Muscle of leg (tissue), 11 donors: ENCODE results near the gene TRIM67. TPM values are rescaled to one million over a fixed set of nuclear protein-coding genes. Genes with fewer than 3 reads are reported as not detected.
"Not testable (repeated sequence)": the region's sequence is repeated elsewhere in the genome, so short reads cannot be mapped to it uniquely, and the experiment has no call there.

Experiments used
- DNase-seq: peaks from one replicate; pipeline ENCODE4 v3.0.0; 2013
- H3K27ac ChIP-seq: one replicate; pipeline ENCODE4 v1.5.1; 2013; ENCODE audit warnings: mild to moderate bottlenecking, low read length, control low read depth
- H3K27me3 ChIP-seq: one replicate; pipeline ENCODE4 v1.6.1; 2013; ENCODE audit warnings: low read length; ENCODE audit not compliant: control insufficient read depth, insufficient read depth
- H3K36me3 ChIP-seq: one replicate; pipeline ENCODE4 v1.6.1; 2013; ENCODE audit warnings: low read length; ENCODE audit not compliant: control insufficient read depth, insufficient read depth
- H3K4me1 ChIP-seq: one replicate; pipeline ENCODE4 v1.6.1; 2013; ENCODE audit warnings: low read length; ENCODE audit not compliant: control insufficient read depth, insufficient read depth
- H3K4me3 ChIP-seq: one replicate; pipeline ENCODE4 v1.5.1; 2013; ENCODE audit warnings: low read length, control low read depth
- H3K9me3 ChIP-seq: replicated peaks from 2 replicates; pipeline ENCODE4 v1.6.1; 2013; ENCODE audit warnings: low read depth, low read length; ENCODE audit not compliant: control insufficient read depth
- WGBS: methylation state at CpG from one replicate; pipeline ENCODE4 v1.1.5; 2013; ENCODE audit warnings: missing lambda C conversion rate; ENCODE audit not compliant: insufficient coverage; 5-methylcytosine and 5-hydroxymethylcytosine counted together
- polyA plus RNA-seq, 8 donors: library from polyadenylated mRNA; unstranded; fragments of 120-200 nt; gene quantifications; one replicate each; pipeline versions ENCODE4 v1.2.1 to v1.2.3, GENCODE V29; 2013; ENCODE audit warnings: inconsistent platforms in 1 of 8, low replicate concordance in 1 of 8; ENCODE audit not compliant: insufficient read length in 8 of 8, insufficient read depth in 1 of 8
- total RNA-seq: library from RNA; stranded (reverse); fragments of 120-200 nt; gene quantifications from one replicate; pipeline ENCODE4 v1.2.4, GENCODE V29; 2013

The TRIM67 gene
- total and polyA plus RNA-seq, 9 donors, result 0.04 to 0.13 (median 0.06) TPM

DNA sequence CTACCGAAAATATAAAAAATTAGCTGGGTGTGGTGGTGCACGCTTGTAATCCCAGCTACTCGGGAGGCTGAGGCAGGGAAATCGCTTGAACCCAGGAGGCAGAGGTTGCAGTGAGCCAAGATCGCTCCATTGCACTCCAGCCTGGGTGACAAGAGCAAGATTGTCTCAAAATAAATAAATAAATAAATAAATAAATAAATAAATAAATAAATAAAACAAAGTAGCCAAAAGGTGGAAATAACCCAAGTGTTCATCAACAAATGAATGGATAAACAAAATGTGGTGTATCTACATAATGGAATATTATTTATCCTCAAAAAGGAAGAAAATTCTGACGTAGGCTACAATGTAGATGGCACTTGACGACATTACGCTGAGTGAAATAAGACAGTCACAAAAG, 29.3 kb upstream of the TRIM67 start:
- H3K4me1 ChIP-seq, H3K36me3 ChIP-seq, H3K4me3 ChIP-seq, DNase-seq, H3K27ac ChIP-seq, H3K9me3 ChIP-seq, H3K27me3 ChIP-seq: not testable (repeated sequence)
- 96% methylated on average over 5 of the region's 8 CpGs for WGBS

- Histone ChIP-seq H3K36me3 (no peaks in the 10 kb centered on the region), H3K9me3 (no peaks in the 10 kb centered on the region), H3K4me3 (no peak overlapping the region), H3K4me1 (peaks cover 7% of the 10 kb centered on the region), H3K27ac (no peak overlapping the region), H3K27me3 (no peaks in the 10 kb centered on the region)
- 73% methylated on average over 2 of the region's 5 CpGs for WGBS
- DNase-seq, result no peak
These were observed 27.2 kb upstream of the TRIM67 start for GRCh38 chr1:231134624-231135023.

- Histone ChIP-seq H3K9me3 (no peaks in the 10 kb centered on the region), H3K4me3 (no peak overlapping the region), H3K4me1 (peaks cover 11% of the 10 kb centered on the region), H3K27me3 (no peaks in the 10 kb centered on the region), H3K36me3 (no peaks in the 10 kb centered on the region), H3K27ac (no peak overlapping the region)
- DNase-seq, result no peak
- no CpG with 5 or more reads among the region's 1 CpG for WGBS
These were observed 23.6 kb upstream of the TRIM67 start for GRCh38 chr1:231138236-231138635.

GRCh38 chr1:231139125-231139649, 22.7 kb upstream of the TRIM67 start:
- no peaks in the 10 kb centered on the region for H3K9me3 ChIP-seq
- DNase-seq, result peak; percentile 86
- WGBS, result no CpG with 5 or more reads among the region's 3 CpGs
- H3K36me3 ChIP-seq, result no peaks in the 10 kb centered on the region
- no peak overlapping the region for H3K4me3 ChIP-seq
- H3K27me3 ChIP-seq, result no peaks in the 10 kb centered on the region
- peaks cover 11% of the 10 kb centered on the region for H3K4me1 ChIP-seq
- peak overlapping the region; percentile 47 for H3K27ac ChIP-seq

GRCh38 chr1:231139659-231140654, 21.9 kb upstream of the TRIM67 start:
- no peaks in the 10 kb centered on the region for H3K36me3 ChIP-seq
- H3K27me3 ChIP-seq, result no peaks in the 10 kb centered on the region
- peak overlapping the region; percentile 47 for H3K27ac ChIP-seq
- H3K9me3 ChIP-seq, result no peaks in the 10 kb centered on the region
- H3K4me3 ChIP-seq, result no peak overlapping the region
- DNase-seq, result peak; percentile 61
- H3K4me1 ChIP-seq, result peaks cover 11% of the 10 kb centered on the region
- WGBS, result 49% methylated on average over 6 of the region's 8 CpGs

DNA sequence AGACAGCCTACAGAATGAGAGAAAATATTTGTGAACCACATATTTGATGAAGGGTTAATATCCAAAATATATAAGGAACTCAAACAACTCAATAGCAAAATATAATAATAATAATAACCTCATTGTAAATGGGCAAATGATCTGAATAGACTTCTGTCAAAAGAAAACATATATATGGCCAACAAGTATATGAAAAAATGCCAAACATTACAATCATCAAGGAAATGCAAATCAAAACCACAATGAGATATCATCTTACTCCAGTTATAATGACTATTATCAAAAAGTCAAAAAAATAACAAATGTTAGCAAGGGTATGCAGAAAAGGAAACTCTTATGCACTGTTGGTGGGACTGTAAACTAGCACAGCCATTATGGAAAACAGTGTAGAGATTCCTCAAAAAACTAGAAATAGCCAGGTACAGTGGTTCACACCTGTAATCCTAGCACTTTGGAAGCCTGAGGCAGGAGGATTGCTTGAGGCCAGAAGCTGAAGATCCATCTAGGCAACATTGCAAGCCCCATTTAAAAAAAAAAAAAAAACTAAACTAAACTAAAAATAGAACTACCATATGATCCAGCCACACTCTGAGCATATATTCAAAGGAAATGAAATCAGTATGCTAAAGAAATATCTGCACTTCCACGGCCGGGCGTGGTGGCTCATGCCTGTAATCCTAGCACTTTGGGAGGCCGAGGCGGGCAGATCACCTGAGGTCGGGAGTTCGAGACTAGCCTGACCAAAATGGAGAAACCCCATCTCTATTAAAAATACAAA, 17.3 kb upstream of the TRIM67 start:
- H3K36me3 ChIP-seq, result no peaks in the 10 kb centered on the region
- H3K27me3 ChIP-seq, result peaks cover 3% of the 10 kb centered on the region
- 56% methylated on average over 7 of the region's 7 CpGs for WGBS
- peaks cover 5% of the 10 kb centered on the region for H3K4me1 ChIP-seq
- no peak for DNase-seq
- no peak overlapping the region for H3K4me3 ChIP-seq
- H3K9me3 ChIP-seq, result no peaks in the 10 kb centered on the region
- no peak overlapping the region for H3K27ac ChIP-seq

- 62% methylated on average over 2 of the region's 3 CpGs for WGBS
- DNase-seq, result no peak
- H3K36me3 ChIP-seq, result no peaks in the 10 kb centered on the region
- peaks cover 9% of the 10 kb centered on the region for H3K9me3 ChIP-seq
- no peak overlapping the region for H3K4me3 ChIP-seq
- peaks cover 6% of the 10 kb centered on the region for H3K27me3 ChIP-seq
- H3K4me1 ChIP-seq, result no peaks in the 10 kb centered on the region
- H3K27ac ChIP-seq, result no peak overlapping the region
These were observed 14.0 kb upstream of the TRIM67 start for GRCh38 chr1:231147896-231148295.

GRCh38 chr1:231151811-231152210, 10.0 kb upstream of the TRIM67 start:
- 0% methylated on average over 1 of the region's 1 CpG for WGBS
- H3K4me3 ChIP-seq, result no peak overlapping the region
- no peak for DNase-seq
- H3K9me3 ChIP-seq, result peaks cover 9% of the 10 kb centered on the region
- peaks cover 11% of the 10 kb centered on the region for H3K27me3 ChIP-seq
- no peaks in the 10 kb centered on the region for H3K36me3 ChIP-seq
- H3K4me1 ChIP-seq, result no peaks in the 10 kb centered on the region
- H3K27ac ChIP-seq, result no peak overlapping the region

- no CpG with 5 or more reads among the region's 2 CpGs for WGBS
- Histone ChIP-seq H3K9me3 (peaks cover 9% of the 10 kb centered on the region), H3K27me3 (peaks cover 14% of the 10 kb centered on the region), H3K4me1 (no peaks in the 10 kb centered on the region), H3K27ac (no peak overlapping the region), H3K36me3 (no peaks in the 10 kb centered on the region), H3K4me3 (no peak overlapping the region)
- no peak for DNase-seq
These were observed 8.1 kb upstream of the TRIM67 start for GRCh38 chr1:231153726-231154125.

- Histone ChIP-seq H3K9me3 (peaks cover 9% of the 10 kb centered on the region), H3K36me3 (no peaks in the 10 kb centered on the region), H3K4me1 (peaks cover 2% of the 10 kb centered on the region), H3K27me3 (peaks cover 26% of the 10 kb centered on the region), H3K27ac (no peak overlapping the region), H3K4me3 (no peak overlapping the region)
- WGBS, result no CpG with 5 or more reads among the region's 1 CpG
- no peak for DNase-seq
These were observed 6.0 kb upstream of the TRIM67 start for GRCh38 chr1:231155808-231156207.
